IPS-18a (cell line): Measurements from ENCODE around the gene DDX1.
"Not testable (repeated sequence)": the region's sequence is repeated elsewhere in the genome, so short reads cannot be mapped to it uniquely, and the experiment has no call there.

ENCODE experiments used
- H3K27ac ChIP-seq: one replicate; pipeline ENCODE4 v1.5.1; 2013; ENCODE audit warnings: low read length
- H3K27me3 ChIP-seq: one replicate; pipeline ENCODE4 v1.6.1; 2013; ENCODE audit warnings: mild to moderate bottlenecking, low read length; ENCODE audit not compliant: control insufficient read depth, insufficient read depth
- H3K36me3 ChIP-seq: one replicate; pipeline ENCODE4 v1.6.1; 2013; ENCODE audit warnings: low read depth, low read length; ENCODE audit not compliant: control insufficient read depth
- H3K4me1 ChIP-seq: one replicate; pipeline ENCODE4 v1.6.1; 2013; ENCODE audit warnings: low read depth, low read length; ENCODE audit not compliant: control insufficient read depth
- H3K4me3 ChIP-seq: one replicate; pipeline ENCODE4 v1.5.1; 2013; ENCODE audit warnings: low read length
- H3K9ac ChIP-seq: one replicate; pipeline ENCODE4 v1.6.1; 2013; ENCODE audit warnings: mild to moderate bottlenecking, low read length, moderate library complexity
- H3K9me3 ChIP-seq: one replicate; pipeline ENCODE4 v1.6.1; 2013; ENCODE audit warnings: low read depth, low read length; ENCODE audit not compliant: control insufficient read depth

Gene DDX1

GRCh38 chr2:15620857-15621471, 29.3 kb downstream of the DDX1 start:
- H3K36me3 ChIP-seq = peaks cover 91% of the 10 kb centered on the region
- no peaks in the 10 kb centered on the region for H3K27me3 ChIP-seq
- H3K9me3 ChIP-seq = no peaks in the 10 kb centered on the region
- no peak overlapping the region for H3K27ac ChIP-seq
- no peak overlapping the region for H3K9ac ChIP-seq
- no peaks in the 10 kb centered on the region for H3K4me1 ChIP-seq
- H3K4me3 ChIP-seq = no peak overlapping the region

- H3K27me3 ChIP-seq, H3K27ac ChIP-seq, H3K9ac ChIP-seq, H3K4me1 ChIP-seq, H3K9me3 ChIP-seq, H3K4me3 ChIP-seq: not testable (repeated sequence)
- H3K36me3 ChIP-seq = peaks cover 91% of the 10 kb centered on the region
Observed at GRCh38 chr2:15621472-15621870, 29.8 kb downstream of the DDX1 start.

GRCh38 chr2:15622214-15622613, 30.5 kb downstream of the DDX1 start:
- no peaks in the 10 kb centered on the region for H3K4me1 ChIP-seq
- H3K36me3 ChIP-seq = peaks cover 86% of the 10 kb centered on the region

GRCh38 chr2:15622614-15623480, 31.2 kb downstream of the DDX1 start:
- H3K4me3 ChIP-seq = no peak overlapping the region
- no peaks in the 10 kb centered on the region for H3K4me1 ChIP-seq
- no peaks in the 10 kb centered on the region for H3K27me3 ChIP-seq
- H3K36me3 ChIP-seq = peaks cover 87% of the 10 kb centered on the region
- H3K9ac ChIP-seq = no peak overlapping the region
- no peak overlapping the region for H3K27ac ChIP-seq
- H3K9me3 ChIP-seq = no peaks in the 10 kb centered on the region

More at GRCh38 chr2:15622214-15622613, 30.5 kb downstream of the DDX1 start:
- Histone ChIP-seq H3K9ac (no peak overlapping the region), H3K27me3 (no peaks in the 10 kb centered on the region), H3K27ac (no peak overlapping the region), H3K9me3 (no peaks in the 10 kb centered on the region), H3K4me3 (no peak overlapping the region)

GRCh38 chr2:15623481-15623796, 31.8 kb downstream of the DDX1 start:
- H3K36me3 ChIP-seq = peaks cover 87% of the 10 kb centered on the region
- no peak overlapping the region for H3K4me3 ChIP-seq
- H3K27me3 ChIP-seq = no peaks in the 10 kb centered on the region
- H3K4me1 ChIP-seq = no peaks in the 10 kb centered on the region
- no peak overlapping the region for H3K9ac ChIP-seq
- no peaks in the 10 kb centered on the region for H3K9me3 ChIP-seq
- H3K27ac ChIP-seq = no peak overlapping the region

- Histone ChIP-seq H3K9ac (no peak overlapping the region), H3K4me1 (no peaks in the 10 kb centered on the region), H3K27me3 (no peaks in the 10 kb centered on the region), H3K36me3 (peaks cover 85% of the 10 kb centered on the region), H3K27ac (no peak overlapping the region), H3K9me3 (no peaks in the 10 kb centered on the region), H3K4me3 (no peak overlapping the region)
Observed at GRCh38 chr2:15623898-15624541, 32.4 kb downstream of the DDX1 start.

- no peak overlapping the region for H3K9ac ChIP-seq
- H3K4me1 ChIP-seq = no peaks in the 10 kb centered on the region
- no peak overlapping the region for H3K4me3 ChIP-seq
- H3K9me3 ChIP-seq = no peaks in the 10 kb centered on the region
- no peak overlapping the region for H3K27ac ChIP-seq
- H3K36me3 ChIP-seq = peaks cover 86% of the 10 kb centered on the region
- no peaks in the 10 kb centered on the region for H3K27me3 ChIP-seq
Observed at GRCh38 chr2:15624903-15625302, 33.2 kb downstream of the DDX1 start.

GRCh38 chr2:15625344-15626036, 33.8 kb downstream of the DDX1 start:
- Histone ChIP-seq H3K36me3 (peaks cover 86% of the 10 kb centered on the region), H3K4me3 (no peak overlapping the region), H3K4me1 (no peaks in the 10 kb centered on the region), H3K9me3 (no peaks in the 10 kb centered on the region), H3K9ac (no peak overlapping the region), H3K27ac (no peak overlapping the region), H3K27me3 (no peaks in the 10 kb centered on the region)

GRCh38 chr2:15626126-15626525, 34.5 kb downstream of the DDX1 start:
- no peak overlapping the region for H3K9ac ChIP-seq
- H3K27ac ChIP-seq = no peak overlapping the region
- no peak overlapping the region for H3K4me3 ChIP-seq
- no peaks in the 10 kb centered on the region for H3K4me1 ChIP-seq
- H3K27me3 ChIP-seq = no peaks in the 10 kb centered on the region
- no peaks in the 10 kb centered on the region for H3K9me3 ChIP-seq
- H3K36me3 ChIP-seq = peaks cover 88% of the 10 kb centered on the region

GRCh38 chr2:15626967-15627366, 35.3 kb downstream of the DDX1 start:
- Histone ChIP-seq H3K27ac (no peak overlapping the region), H3K4me1 (no peaks in the 10 kb centered on the region), H3K27me3 (no peaks in the 10 kb centered on the region), H3K9me3 (no peaks in the 10 kb centered on the region), H3K9ac (no peak overlapping the region), H3K36me3 (peaks cover 91% of the 10 kb centered on the region), H3K4me3 (no peak overlapping the region)

- H3K9ac ChIP-seq = no peak overlapping the region
- peaks cover 91% of the 10 kb centered on the region for H3K36me3 ChIP-seq
- no peak overlapping the region for H3K27ac ChIP-seq
- H3K27me3 ChIP-seq = no peaks in the 10 kb centered on the region
- H3K4me1 ChIP-seq = no peaks in the 10 kb centered on the region
- no peaks in the 10 kb centered on the region for H3K9me3 ChIP-seq
- H3K4me3 ChIP-seq = no peak overlapping the region
Observed at GRCh38 chr2:15627817-15628684, 36.4 kb downstream of the DDX1 start.
